Neutrophil (primary cell): ENCODE measurements around the gene RAI14.

ENCODE experiments used
- H3K27ac ChIP-seq: fragments of 200-600 bp; sonication (generic); 2 replicates; pipeline ENCODE4 v1.5.1; 2016; ENCODE audit warnings: mild to moderate bottlenecking, moderate library complexity
- H3K27me3 ChIP-seq: fragments of 200-600 bp; sonication (generic); 2 replicates; pipeline ENCODE4 v1.6.0; 2016; ENCODE audit warnings: mild to moderate bottlenecking
- H3K36me3 ChIP-seq: fragments of 200-600 bp; sonication (generic); 2 replicates; pipeline ENCODE4 v1.5.1; 2017
- H3K4me1 ChIP-seq, 2 experiments: fragments of 200-600 bp in 1 of 2; sonication (generic) in 1 of 2; 1 replicate in 1 of 2; 2 replicates in 1 of 2; pipeline versions ENCODE4 v1.5.1 to v1.6.1; 2013 to 2016; ENCODE audit warnings: low read depth in 1 of 2, low read length in 1 of 2, mild to moderate bottlenecking in 1 of 2, moderate library complexity in 1 of 2; ENCODE audit not compliant: control insufficient read depth in 1 of 2, insufficient read depth in 1 of 2
- H3K4me3 ChIP-seq, 2 experiments: fragments of 200-600 bp in 1 of 2; sonication (generic) in 1 of 2; 1 replicate in 1 of 2; 2 replicates in 1 of 2; pipeline ENCODE4 v1.5.1; 2013 to 2016; ENCODE audit warnings: low read depth in 1 of 2, low read length in 1 of 2, mild to moderate bottlenecking in 1 of 2, moderate library complexity in 1 of 2
- H3K9me3 ChIP-seq: fragments of 200-600 bp; sonication (generic); 2 replicates; pipeline ENCODE4 v1.5.1; 2016
- TF ChIP-seq, protein P1 (sequence below): fragments of 200-600 bp; sonication (generic); IDR thresholded peaks from 2 replicates; pipeline ENCODE4 v1.5.1; 2016; ENCODE audit warnings: antibody characterized with exemption

RAI14 gene

DNA sequence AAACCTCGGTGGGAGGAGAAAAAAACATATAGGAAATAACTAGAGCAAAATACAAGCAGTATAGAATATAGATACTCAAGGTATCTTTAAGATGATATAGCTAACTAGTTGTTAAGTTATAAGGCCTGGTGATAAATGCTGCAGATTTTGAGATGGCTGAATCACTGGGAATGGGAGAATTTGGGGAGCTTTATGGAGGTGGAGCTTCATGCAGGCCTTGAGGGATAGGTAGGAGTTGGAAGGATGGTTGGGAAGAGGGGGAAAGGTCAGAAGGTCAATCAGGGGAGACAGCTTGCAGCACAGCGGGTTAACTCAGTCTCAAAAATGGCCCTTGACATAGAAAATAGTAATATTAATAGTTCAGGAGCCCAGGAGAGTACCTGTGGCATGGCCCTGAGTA, 34.8 kb downstream of the RAI14 start:
- no peak overlapping the region for H3K27ac ChIP-seq
- no peak overlapping the region for H3K4me3 ChIP-seq
- no peaks in the 10 kb centered on the region for H3K4me1 ChIP-seq
- no peaks in the 10 kb centered on the region for H3K36me3 ChIP-seq
- TF ChIP-seq, protein P1, sequence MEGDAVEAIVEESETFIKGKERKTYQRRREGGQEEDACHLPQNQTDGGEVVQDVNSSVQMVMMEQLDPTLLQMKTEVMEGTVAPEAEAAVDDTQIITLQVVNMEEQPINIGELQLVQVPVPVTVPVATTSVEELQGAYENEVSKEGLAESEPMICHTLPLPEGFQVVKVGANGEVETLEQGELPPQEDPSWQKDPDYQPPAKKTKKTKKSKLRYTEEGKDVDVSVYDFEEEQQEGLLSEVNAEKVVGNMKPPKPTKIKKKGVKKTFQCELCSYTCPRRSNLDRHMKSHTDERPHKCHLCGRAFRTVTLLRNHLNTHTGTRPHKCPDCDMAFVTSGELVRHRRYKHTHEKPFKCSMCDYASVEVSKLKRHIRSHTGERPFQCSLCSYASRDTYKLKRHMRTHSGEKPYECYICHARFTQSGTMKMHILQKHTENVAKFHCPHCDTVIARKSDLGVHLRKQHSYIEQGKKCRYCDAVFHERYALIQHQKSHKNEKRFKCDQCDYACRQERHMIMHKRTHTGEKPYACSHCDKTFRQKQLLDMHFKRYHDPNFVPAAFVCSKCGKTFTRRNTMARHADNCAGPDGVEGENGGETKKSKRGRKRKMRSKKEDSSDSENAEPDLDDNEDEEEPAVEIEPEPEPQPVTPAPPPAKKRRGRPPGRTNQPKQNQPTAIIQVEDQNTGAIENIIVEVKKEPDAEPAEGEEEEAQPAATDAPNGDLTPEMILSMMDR: no peak
- no peaks in the 10 kb centered on the region for H3K27me3 ChIP-seq
- H3K9me3 ChIP-seq: no peaks in the 10 kb centered on the region

DNA sequence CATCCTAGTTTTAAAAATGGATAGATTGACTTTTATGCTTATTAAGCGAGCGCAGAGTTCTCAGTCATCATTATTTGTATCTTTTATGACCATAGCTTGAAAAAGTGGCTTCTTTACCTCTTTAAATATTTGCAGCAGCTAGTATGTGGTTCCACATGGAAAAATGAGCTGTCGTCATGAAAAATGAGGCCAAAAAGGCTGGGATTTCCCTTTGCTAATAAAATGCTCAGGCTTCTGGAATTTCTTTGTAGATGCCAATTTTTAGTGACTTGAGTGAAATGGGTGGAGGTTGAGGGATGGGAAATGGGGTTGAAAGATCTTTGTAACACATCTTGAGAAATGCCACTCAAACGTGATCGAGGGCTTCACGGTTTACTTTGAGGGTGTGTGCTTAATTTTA, 35.2 kb downstream of the RAI14 start:
- no peak overlapping the region for H3K4me3 ChIP-seq
- TF ChIP-seq, protein P1: no peak
- H3K4me1 ChIP-seq: no peaks in the 10 kb centered on the region
- H3K9me3 ChIP-seq: no peaks in the 10 kb centered on the region
- no peak overlapping the region for H3K27ac ChIP-seq
- H3K36me3 ChIP-seq: no peaks in the 10 kb centered on the region
- H3K27me3 ChIP-seq: no peaks in the 10 kb centered on the region

DNA sequence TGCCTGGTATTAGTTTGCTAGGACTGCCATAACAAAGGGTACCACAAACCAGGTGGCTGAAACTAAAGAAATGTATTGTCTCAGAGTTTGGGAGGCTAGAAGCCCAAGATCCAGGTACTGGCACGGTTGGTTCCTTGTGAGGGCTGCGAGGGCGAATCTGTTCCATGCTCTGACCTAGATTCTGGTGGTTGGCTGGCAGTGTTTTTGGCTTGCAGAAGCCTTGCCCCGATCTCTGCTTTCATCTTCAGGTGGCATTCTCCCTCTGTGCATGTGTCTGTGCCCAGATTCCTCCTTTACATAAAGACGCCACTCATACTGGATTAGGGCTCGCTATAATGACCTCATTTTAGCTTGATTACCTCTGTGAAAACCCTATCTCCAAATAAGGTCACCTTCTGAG, 36.7 kb downstream of the RAI14 start:
- Histone ChIP-seq H3K36me3 (no peaks in the 10 kb centered on the region), H3K9me3 (no peaks in the 10 kb centered on the region), H3K4me1 (no peaks in the 10 kb centered on the region), H3K27me3 (no peaks in the 10 kb centered on the region), H3K4me3 (no peak overlapping the region), H3K27ac (no peak overlapping the region)
- TF ChIP-seq, protein P1: no peak

DNA sequence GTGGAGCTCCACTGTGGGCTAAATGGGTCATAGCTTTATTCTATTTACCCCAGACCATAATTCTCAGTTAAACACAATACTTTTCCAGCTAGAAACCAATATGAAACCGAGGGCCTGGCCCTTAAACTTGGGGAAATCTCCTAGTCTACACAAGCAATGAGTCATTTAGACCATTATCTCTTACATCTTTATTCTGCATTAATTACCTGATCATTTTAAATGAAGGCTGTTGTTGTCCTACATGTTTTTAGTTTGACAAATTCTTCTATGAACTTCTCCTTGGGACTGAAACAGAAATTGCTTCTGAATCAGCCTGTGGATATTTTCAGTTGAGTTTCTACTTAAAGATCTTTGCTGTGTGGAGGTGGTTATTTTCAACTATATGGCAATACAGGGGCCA, 37.9 kb downstream of the RAI14 start:
- TF ChIP-seq, protein P1: no peak
- Histone ChIP-seq H3K9me3 (no peaks in the 10 kb centered on the region), H3K4me3 (no peak overlapping the region), H3K4me1 (no peaks in the 10 kb centered on the region), H3K36me3 (no peaks in the 10 kb centered on the region), H3K27ac (no peak overlapping the region), H3K27me3 (no peaks in the 10 kb centered on the region)

DNA sequence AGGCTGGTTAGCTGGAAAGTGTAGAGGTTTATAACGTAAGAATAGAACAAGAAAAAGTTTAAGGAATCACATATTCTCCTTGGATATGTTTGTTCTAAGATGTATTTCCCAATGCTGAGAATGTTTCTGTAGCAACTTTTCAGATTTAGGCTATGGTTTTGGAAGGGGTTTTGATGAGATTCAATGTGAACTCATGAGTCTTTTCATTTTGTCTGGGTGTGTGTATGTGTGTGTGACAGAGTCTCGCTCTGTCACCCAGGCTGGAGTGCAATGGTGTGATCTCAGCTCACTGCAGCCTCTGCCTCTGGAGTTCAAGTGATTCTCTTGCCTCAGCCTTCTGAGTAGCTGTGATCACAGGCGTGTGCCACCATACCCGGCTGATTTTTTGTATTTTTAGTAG, 38.6 kb downstream of the RAI14 start:
- Histone ChIP-seq H3K27ac (no peak overlapping the region), H3K4me3 (no peak overlapping the region), H3K27me3 (no peaks in the 10 kb centered on the region), H3K9me3 (no peaks in the 10 kb centered on the region), H3K4me1 (no peaks in the 10 kb centered on the region), H3K36me3 (no peaks in the 10 kb centered on the region)
- TF ChIP-seq, protein P1: no peak
